GM19351 (cell line): ENCODE data around the gene ADAMTS16.

ENCODE experiments used
- ATAC-seq: cut with Tn5 transposase; IDR thresholded peaks from one replicate; pipeline ENCODE4 v1.9.1; 2021; ENCODE audit warnings: mild to moderate bottlenecking, moderate library complexity; ENCODE audit not compliant: unreplicated experiment

Gene ADAMTS16

DNA sequence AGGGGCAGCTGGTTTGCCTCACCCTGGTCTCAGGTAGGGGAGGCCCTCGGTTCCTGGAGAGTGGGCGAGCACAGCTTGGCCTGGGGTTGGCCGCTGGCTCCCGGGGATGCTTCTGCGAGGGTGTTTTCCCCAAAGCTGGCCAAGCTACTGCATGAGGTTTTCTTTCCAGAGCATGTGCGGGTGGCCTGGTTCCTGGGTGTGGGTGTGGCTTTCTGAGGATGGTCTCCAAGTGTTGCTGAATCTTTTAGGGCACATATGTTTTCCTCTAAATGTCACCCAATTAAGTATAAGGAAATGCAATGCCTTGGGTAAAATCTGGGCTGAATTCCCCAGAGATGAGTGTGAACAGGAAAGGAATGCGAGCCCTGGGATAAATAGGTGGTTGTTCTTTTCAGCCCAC, 166.6 kb downstream of the ADAMTS16 start:
- no peak for ATAC-seq

DNA sequence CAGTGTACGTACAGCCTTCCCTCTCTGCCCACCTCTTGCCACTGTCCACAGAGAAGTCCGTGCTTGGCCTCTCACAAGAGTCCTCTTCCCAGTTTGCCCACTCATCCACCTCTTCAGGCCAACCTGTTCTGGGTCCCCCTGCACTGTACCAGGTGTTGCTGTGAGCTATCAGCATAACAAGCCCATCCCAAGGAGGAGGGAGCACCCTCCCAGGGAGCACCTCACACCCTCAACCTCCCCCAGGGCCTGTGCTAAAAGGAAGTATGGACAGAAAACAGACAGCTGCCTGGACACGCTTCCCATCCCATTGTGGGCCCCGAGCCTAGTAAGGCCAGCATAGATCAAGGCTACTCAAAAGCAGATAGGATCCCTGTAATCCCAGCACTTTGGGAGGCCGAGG, 168.2 kb downstream of the ADAMTS16 start:
- no peak for ATAC-seq

DNA sequence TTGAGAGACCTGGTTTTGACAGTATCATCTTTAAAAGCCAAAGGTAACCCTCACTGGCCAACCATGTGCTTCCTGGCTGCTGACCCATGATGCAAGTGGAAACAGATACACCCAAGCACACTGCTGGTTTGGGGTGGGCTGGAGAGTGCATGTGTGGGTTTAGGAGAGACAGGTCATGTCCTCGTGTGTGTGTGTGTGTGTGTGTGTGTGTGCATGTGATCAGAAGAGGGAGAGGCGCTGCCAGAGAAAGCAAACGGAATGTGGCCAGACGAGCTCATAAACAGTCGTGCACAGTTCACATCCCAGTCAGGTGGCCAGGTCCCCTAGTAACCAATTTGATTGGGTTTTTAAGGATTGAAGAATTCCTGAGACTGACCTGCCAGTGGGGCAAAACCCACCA, 169.5 kb downstream of the ADAMTS16 start:
- no peak for ATAC-seq

DNA sequence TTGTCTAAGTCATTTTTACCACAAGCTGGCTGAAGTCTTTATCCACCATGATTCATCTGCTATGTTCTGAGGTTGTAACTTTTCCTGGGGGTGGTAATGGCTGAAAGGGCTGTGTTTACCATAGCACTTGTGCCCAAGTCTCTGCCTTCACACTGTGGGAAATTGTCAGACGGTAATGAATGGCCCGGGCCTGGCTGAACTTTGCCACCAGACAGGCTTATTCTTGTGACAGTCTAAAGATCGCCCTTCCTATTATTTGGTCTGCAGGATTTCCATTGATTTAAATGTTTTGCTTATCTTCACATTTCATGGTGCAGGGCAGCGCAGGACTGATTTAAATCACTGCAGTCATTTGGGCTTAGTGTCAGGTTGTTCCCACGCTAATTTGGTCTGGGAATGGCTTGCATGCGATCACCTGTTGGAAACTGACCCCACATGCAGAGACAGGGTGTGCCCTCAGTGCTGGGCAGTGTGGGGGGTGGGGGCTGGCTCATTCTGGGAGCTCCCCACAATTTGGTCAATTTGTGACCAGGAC, 173.0 kb downstream of the ADAMTS16 start:
- ATAC-seq = no peak

DNA sequence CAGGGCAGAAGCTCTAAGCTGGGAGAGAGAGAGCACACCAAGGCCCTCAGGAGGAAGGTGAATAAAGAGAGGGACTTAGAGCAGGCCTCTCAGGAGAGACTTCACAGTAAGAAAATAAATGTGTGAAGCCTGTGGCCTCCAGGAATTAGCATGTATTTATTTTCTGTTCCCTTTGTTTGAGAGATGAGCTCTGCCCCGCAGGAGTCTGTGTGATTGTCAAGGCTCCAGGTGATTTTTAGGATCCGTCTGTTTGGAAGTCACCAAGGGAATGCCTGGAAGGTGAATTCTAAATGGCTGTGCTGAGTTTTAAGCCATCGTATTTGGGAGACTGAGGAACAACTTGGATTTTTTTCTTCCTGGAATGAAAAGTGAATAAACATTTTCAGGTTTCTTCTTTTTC, 174.0 kb downstream of the ADAMTS16 start:
- ATAC-seq = no peak

DNA sequence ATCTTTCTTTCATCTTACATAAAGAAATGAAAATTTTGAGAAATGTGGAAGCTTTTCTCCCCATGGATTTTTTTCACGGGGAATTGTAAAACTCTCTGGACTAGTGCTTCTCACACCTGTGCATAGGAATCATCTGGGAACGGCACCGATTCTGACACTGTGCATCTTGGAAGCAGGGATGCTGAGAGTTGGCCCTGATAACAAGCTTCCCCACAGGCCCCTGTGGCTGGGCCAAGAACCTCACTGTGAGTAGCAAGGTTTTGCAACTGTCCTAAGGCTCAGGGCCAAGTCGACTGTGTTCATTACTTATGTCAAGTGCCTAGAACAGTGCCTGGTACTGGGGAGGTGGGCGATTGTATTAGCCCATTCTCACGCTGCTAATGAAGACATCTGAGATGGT, 174.5 kb downstream of the ADAMTS16 start:
- no peak for ATAC-seq

DNA sequence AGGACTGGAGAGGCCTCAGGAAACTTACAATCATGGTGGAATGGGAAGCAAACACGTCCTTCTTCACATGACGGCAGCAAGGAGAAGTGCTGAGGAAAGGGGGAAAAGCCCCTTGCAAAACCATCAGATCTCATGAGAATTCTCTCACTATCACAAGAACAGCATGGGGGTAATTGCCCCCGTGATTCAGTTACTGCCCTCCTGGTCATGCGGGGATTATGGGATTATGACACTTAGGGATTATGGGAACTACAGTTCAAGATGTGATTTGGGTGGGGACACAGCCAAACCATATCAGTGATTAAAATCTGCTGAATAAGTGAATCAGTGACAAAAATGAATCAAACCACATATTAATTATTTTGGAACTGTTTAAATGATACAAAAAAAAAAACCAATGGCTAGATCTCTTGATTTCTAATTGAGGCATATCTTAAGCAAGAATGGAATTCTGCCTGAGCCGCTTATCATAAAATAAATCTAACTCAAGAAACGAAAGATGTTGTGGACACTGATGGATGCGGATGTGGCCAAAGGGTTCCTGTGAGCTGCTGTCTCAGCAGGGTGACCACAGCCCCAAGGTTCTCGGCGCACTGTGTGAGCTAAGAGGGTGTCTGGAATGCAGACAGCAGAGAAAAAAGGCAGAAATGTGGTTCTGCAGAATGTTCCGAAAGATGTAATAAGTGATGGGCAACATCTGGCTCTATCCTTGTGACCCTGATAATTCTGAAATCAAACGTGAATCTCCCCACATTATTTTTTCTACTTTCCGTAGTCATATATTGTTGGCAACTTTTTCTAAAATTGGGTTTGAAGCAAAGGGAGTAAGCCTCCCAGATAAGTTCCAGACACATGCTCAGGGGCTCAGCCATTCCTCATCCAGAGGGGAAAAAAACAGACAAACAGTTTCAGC, 175.2 kb downstream of the ADAMTS16 start:
- ATAC-seq = no peak

DNA sequence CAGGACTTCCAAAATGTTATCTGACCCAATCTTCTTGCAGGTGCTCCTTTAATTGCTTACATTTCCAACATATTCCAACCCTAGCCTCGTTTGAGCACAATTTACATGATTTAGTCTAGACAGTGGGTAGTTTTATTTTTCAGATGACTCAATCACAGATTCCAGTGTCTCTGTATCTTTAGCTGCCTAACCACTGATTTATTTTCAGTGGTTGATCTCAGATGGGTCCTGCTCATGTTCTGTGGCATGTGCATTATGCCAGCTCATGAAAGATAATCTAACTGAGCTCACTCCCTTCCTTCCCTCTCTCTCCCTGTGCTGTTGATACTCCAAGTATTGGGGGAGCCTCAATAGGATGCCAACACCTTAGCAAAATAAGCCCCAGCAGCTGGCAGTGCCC, 176.2 kb downstream of the ADAMTS16 start:
- ATAC-seq = no peak

DNA sequence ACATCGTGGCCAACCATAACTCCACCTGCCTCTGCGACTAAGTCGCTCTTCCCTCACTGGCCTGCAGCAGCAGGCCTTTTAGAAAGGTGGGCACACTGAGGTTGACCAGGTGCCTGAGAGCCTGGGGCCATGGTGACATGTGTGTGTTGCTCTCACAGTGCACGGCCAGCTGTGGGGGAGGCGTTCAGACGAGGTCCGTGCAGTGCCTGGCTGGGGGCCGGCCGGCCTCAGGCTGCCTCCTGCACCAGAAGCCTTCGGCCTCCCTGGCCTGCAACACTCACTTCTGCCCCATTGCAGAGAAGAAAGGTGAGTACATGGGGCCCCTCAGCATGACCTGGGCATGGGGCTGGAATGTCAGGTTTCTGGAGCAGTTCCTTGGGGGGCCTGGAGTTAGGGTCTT, 177.8 kb downstream of the ADAMTS16 start:
- no peak for ATAC-seq

DNA sequence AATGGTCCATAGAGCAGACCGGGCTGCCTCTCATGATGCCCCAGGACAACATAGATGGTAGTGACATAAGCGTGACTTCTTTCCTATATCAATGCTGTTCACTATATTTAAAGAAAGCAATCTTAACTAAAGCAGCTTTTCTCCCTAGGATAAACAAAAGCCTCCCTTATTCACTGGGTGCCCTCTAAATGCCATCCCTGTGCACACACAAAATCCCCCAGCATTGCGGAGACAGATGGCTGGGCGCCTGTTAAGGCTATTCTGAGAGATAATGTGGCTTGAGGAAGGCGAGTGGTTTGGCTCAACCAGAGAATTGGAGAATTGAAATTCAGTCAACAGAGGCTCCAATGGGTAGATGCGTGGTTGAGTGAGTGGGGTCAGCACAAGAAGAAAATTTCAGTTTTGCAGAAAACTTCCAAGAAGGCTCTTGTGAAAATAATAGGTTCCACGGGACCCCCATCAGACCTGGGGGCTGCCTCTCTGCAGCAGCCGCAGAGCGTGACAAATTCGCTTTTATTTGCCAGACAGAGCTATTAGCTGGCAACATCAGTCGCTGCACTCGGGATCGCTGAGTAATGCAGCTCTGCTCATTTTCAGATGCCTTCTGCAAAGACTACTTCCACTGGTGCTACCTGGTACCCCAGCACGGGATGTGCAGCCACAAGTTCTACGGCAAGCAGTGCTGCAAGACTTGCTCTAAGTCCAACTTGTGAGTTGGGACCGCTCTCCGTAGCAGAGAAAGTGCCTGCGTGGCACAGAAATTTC, 178.5 kb downstream of the ADAMTS16 start:
- ATAC-seq = no peak

DNA sequence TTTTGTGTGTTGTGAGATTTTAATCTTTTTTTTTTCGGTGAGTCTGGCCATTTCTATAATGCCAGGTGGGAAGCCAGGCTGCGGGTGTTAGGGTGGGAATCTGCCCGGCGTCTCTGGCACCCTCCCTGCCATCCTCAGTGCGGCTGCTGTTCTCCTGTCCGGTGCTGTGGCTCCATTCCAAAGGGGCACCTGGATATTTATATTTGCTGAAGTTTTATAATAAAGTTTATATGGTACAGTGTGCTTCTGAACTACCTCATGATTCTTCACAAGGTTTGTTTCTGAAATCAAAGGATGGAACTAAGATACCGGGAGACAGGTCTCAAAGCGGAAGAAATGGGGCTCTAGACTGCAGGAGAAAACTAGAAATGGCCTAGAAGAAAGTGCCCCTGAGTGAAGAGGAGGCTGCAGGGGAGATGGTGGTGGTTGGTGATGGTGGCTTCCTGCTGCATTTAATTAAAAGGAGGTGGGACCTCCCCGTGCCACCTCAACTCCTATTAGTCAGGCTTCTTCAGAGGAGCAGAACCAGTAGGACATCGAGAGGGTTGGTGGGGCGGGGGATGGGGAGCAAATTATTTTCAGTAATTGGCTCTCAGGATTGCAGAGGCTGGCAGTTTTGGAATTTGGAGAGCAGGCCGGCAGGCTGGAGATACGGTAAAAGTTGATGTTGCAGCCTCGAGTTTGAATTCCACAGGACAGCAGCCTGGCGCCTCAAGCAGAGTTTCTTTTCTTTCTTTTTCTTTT, 180.1 kb downstream of the ADAMTS16 start:
- no peak for ATAC-seq

DNA sequence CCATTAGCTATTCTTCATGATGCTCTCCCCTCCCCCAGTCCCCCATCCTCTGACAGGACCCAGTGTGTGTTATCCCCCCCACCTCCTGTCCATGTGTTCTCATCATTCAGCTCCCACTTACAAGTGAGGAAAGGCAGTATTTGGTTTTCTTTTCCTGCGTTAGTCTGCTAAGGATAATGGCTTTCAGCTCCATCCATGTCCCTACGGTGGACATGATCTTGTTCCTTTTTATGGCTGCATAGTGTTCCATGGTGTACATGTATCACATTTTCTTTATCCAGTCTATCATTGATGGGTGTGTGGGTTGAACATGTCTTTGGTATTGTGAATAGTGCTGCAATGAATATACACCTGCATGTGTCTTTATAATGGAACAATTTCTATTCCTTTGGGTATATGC, 181.0 kb downstream of the ADAMTS16 start:
- no peak for ATAC-seq

DNA sequence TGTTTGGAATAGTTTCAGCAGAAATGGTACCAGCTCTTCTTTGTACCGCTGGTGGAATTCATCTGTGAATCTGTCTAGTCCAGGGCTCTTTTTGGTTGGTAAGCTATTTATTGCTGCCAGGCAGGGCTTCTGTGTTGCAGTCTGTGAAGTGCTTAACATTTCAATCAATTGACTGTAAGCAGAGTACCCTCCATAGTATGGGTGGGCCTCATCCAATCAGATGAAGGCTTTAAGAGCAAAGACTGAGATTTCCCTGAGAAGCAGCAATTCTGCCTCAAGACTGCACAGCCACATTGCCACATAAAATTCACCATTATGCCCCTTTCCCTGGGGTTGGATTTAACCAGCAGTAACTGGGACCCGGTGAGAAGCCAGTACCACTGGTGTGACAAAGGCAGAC, 183.4 kb downstream of the ADAMTS16 start:
- ATAC-seq = no peak

DNA sequence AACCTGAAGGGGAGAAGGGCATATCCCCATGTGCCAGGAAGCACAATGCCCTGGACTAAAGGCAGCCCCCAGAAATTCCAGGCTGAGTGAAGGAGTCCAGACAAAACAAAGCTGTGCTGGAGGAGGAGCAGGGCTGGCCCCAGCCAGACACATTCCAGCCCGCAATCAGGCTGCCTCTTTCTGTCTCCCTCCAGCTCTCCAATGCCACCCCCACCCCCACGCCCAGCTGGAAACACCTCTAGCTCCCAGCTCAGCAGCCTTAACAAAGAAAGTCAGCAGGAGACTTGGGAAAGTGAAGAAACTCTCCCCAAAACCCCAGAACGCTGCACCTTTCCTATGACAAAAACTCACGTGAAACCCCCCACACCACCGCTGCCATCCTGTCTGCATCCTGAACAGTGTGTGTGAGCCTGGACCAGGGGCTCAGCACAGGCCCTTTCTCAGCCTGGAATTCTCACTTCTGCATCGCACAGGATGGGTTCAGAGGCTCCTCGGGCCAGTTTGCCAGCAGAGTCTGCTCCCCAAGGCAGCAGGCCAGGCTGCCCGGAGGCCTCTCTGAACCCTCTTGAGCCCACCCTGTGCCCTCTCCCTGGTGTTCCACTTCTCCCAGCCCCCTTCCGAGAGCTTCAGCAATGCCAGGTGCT, 186.1 kb downstream of the ADAMTS16 start:
- ATAC-seq = no peak

DNA sequence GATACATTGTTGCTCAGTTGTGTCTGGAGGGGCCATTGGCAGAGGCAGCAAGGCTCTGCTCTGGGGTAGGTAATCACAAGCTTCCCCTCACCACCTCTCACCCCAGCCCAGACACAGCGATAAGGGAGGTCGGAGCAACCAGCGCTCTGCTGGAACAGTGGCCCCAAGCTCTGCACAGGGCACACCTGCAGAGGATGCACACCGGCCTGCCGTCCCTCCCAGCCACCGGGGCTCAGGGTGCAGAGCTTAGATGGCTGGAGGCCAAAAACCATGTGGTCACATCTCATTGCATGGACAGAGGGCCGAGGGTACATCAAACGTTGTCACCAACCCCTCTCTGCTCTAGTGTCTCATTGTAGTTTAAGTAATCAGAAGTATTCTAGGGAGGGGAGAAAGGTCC, 187.0 kb downstream of the ADAMTS16 start:
- no peak for ATAC-seq

DNA sequence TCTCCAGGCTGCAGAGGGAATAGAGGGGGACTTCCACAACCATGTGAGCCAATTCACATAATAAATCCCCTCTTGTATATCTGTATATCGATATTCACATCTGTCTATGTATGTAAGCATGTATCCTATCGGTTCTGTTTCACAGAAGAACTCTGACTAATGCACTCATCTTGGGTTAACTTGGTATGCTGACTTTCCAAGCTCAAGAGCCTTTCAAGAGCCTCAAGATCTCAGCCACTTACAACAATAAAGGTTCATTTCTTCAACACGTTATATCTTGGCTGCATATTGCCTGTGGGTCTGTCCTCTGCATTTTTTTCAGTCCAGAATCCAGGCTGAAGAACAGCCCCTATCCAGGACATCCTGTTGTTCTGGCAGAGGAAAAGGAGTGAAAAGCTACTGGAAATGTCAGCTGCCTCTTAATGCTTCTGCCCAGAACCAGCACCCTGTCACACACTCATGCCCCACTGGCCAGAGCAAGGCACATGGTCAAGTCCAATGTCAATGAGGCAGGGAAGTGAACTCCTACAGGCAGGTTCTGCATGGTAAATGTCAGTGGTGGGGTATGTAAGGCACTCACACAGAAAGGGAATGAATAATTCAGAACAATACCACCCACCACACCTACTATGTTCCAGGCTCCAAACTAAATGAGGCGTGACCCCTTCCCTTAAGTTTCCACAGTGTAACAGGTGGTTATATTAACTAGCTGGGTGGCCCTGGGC, 190.8 kb downstream of the ADAMTS16 start:
- ATAC-seq = no peak

DNA sequence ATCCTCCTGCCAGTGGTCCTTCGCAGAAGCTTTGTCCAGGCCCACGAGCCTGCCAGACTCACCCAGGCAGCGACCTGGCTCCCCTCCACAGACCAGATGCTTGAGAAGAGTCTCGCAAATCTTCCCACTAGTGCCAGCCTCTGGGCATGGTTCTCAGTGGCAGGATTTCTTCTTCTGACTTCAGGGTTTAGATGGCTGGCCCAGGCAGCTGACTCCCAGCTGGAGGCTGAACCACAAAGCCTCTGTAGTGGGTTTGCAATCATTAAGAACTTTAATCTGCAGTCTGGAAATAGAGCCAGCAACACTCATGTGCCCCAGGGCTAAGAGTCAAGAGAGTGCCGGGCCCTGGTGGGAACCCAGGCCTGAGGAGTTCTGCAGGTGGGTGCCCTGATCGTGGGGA, 191.7 kb downstream of the ADAMTS16 start:
- ATAC-seq = no peak

DNA sequence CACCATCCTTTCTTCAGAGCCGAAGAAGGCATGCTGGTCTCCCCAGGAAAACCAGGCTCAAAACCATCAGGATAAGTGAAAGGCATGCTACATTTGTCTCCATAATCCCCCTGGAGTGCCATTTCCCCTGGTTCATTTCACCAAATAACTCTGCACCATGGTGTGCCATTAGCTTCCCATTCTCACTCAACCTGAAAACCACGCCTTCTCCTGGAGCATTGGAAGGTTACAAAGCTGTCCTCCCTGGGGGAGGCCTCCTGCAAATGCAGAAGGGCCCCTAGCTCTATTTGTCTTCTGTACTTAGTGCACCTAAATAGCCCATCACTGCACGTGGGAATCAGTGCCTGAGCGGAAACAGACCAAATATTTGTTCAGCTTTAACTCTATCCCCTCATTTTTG, 192.2 kb downstream of the ADAMTS16 start:
- no peak for ATAC-seq

DNA sequence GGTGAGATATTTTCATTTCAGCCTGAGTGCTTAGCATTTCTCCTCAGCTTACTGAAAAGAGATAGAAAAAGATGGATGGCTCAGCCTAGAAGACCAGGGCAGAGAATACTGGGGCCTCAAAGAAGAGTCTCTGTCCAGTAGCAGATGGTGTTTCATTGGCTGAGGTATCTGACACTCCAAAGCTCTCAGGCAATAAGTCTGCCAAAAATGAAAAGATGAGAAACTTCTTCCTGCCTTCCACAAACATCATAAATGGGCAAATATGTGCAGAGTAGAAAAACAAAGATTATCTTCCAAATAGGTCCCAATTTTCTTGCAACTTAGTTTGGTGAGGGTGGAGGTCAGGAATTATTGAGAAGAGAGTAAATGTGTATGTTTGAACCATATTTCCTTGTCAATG, 195.0 kb downstream of the ADAMTS16 start:
- ATAC-seq = no peak

DNA sequence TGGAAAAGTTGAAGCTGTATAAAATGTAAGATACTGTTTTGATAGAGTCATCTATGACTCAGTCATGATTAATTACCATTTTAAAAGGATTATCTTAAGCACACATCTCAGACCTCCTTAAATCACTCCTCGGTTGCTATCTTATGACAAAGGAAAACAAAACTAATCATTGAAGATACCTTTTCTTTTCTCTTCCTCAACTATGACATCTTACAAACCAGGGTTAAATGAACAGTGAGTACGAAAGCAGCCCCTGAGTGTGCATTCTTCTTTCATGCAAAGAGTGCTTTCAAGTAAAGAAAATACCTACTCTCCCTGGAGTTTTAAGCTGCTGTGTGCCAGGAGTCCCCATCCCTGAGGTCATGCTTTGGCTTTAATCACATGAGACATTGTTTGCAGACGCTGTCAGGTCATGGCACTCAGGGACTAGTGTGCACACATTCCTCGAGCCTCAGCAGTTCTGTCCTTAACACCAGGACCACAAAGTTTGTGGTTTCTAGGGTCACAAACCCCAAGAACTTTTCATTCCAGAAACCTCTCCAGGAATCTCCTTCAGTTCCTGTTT, 195.7 kb downstream of the ADAMTS16 start:
- ATAC-seq = no peak
